ENCODE data around the gene C11orf21.

- TF ChIP-seq POLR2A (IDR thresholded peaks at IDR 0.05) (no peak), CTCF (IDR thresholded peaks at IDR 0.05) (no peak), POLR2AphosphoS5 (IDR thresholded peaks at IDR 0.05; ENCODE audit: insufficient read depth in 1 of 2, low read depth in 1 of 2) (no peak)
Measured at GRCh38 chr11:2300290-2300935, 1.3 kb downstream of the C11orf21 start.

All from vagina (tissue), 2 donors.